ENCODE results near the gene RBP5. TPM values are rescaled to one million over a fixed set of nuclear protein-coding genes. Genes with fewer than 3 reads are reported as not detected.

Gene RBP5
- total RNA-seq, 1 experiment from 2014 or later, result 2.7 TPM

DNA sequence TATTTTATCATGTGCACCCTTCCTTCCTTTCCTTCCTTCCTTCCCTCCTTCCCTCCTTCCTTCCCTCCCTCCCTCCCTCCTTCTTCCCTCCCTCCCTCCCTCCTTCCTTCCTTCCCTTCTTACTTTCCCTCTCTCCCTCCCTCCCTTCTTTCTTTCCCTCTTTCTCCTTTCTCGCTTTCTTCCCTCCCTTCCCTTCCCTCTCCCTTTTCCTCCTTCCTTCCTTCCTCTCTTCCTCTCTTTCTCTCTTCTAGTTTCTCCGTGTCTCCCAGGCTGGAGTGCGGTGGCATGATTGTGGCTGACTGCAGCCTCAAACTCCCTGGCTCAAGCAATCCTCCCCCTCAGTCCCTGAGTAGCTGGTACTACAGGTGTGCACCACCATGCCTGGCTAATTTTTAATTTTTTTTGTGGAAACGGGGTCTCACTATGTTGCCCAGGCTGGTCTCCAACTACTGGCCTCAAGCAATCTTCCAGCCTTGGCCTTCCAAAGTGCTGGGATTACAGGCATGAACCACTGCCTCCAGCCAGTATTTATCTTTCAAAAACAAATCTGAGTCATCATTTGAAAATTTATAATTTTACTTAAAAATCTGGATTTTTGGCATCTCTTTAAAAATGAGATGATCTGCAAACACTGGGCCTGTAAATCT, 27.5 kb downstream of the RBP5 start:
- H3K27ac ChIP-seq (ENCODE audit: insufficient read length, low read depth, low read length), result no peak overlapping the region
- no CpG with 5 or more reads among the region's 4 CpGs for WGBS (ENCODE audit: extremely low coverage, insufficient read length, low lambda C conversion rate)

More for the DNA sequence above, 27.5 kb downstream of the RBP5 start:
- no peak overlapping the region for H4K91ac ChIP-seq (ENCODE audit: insufficient read length, low read depth, low read length)
- H3K9ac ChIP-seq (ENCODE audit: extremely low read depth, insufficient read length, low read length), result no peak overlapping the region
- no peak overlapping the region for H2BK5ac ChIP-seq (ENCODE audit: insufficient read length, low read length)
- no peak overlapping the region for H3K18ac ChIP-seq (ENCODE audit: insufficient read length, low read depth, low read length)
- no peak overlapping the region for H3K4me2 ChIP-seq (ENCODE audit: insufficient read depth, insufficient read length, low read length)
- peaks cover under 1 to 7% of the 10 kb centered on the region in 2 experiments; a peak in 4 of 5 replicates for H3K9me3 Mint-ChIP-seq
- no peak overlapping the region for H3K4me3 Mint-ChIP-seq
- H3K27me3 Mint-ChIP-seq (ENCODE audit: low read depth), result no peaks in the 10 kb centered on the region
- no peak overlapping the region for H2AK5ac ChIP-seq (ENCODE audit: insufficient read length, low read length)
- no peak overlapping the region for H3K14ac ChIP-seq (ENCODE audit: insufficient read depth, low read length)
- no peaks in the 10 kb centered on the region for H3K79me2 ChIP-seq (ENCODE audit: insufficient read depth, low read length)
- no peak overlapping the region for H4K8ac ChIP-seq (replicated peaks; ENCODE audit: insufficient read length, low read depth, low read length)
- H3K36me3 Mint-ChIP-seq (ENCODE audit: insufficient read depth in 1 of 3, low read depth in 3 of 3), result peaks cover 15 to 39% (median 25%) of the 10 kb centered on the region in 3 experiments
- H3K27me3 ChIP-seq (ENCODE audit: insufficient read depth, low read length), result no peaks in the 10 kb centered on the region
- peaks cover 3 to 4% of the 10 kb centered on the region in 2 experiments for H3K4me1 Mint-ChIP-seq
- H3T11ph ChIP-seq (ENCODE audit: low read length), result no peak overlapping the region
- no peaks in the 10 kb centered on the region for H3K23me2 ChIP-seq (ENCODE audit: insufficient read length, low read depth, low read length, poor library complexity, severe bottlenecking)
- H2BK12ac ChIP-seq (ENCODE audit: insufficient read length, low read depth, low read length), result no peak overlapping the region
- DNase-seq, result no peak
- H3K79me1 ChIP-seq (ENCODE audit: insufficient read depth, low read depth, low read length, poor library complexity, severe bottlenecking), result no peaks in the 10 kb centered on the region
- no peak overlapping the region for H2BK20ac ChIP-seq (ENCODE audit: low read depth, low read length, poor library complexity, severe bottlenecking)
- no peaks in the 10 kb centered on the region for H3K4me1 ChIP-seq (ENCODE audit: insufficient read depth, low read length)
- no peak overlapping the region for H3K23ac ChIP-seq (ENCODE audit: insufficient read length, low read depth, low read length)
- no peak overlapping the region for H4K5ac ChIP-seq (ENCODE audit: insufficient read length, low read depth, low read length)
- TF ChIP-seq CTCF (conservative IDR thresholded peaks at IDR 0.05), result no peak
- H2BK15ac ChIP-seq (ENCODE audit: low read depth, low read length), result no peak overlapping the region
- H2BK120ac ChIP-seq (ENCODE audit: low read depth, low read length, poor library complexity, severe bottlenecking), result no peak overlapping the region
- H3K4ac ChIP-seq (ENCODE audit: low read depth, low read length), result no peak overlapping the region
- no peaks in the 10 kb centered on the region for H4K20me1 ChIP-seq (ENCODE audit: control insufficient read depth, insufficient read depth, insufficient read length)
- no peak overlapping the region for H2AFZ ChIP-seq (ENCODE audit: low read length)
- no peak overlapping the region for H3K27ac Mint-ChIP-seq
- H3K56ac ChIP-seq (ENCODE audit: insufficient read length, low read depth, low read length), result no peak overlapping the region
- no peaks in the 10 kb centered on the region for H3K9me3 ChIP-seq (ENCODE audit: control insufficient read depth, low read depth, low read length)
